CD14-positive monocyte (primary cell): ENCODE measurements around the gene PHYKPL. TPM values are rescaled to one million over a fixed set of nuclear protein-coding genes. Genes with fewer than 3 reads are reported as not detected.

Experiments
- DNase-seq, 3 donors: peaks; one replicate each; pipeline ENCODE4 v3.0.0-alpha.2; 2011 to 2022
- H2AFZ ChIP-seq: 2 replicates; pipeline ENCODE4 v1.6.0; 2012; ENCODE audit warnings: mild to moderate bottlenecking, low read depth, low read length, inconsistent platforms; ENCODE audit not compliant: insufficient read depth, poor library complexity, severe bottlenecking
- H3K27ac ChIP-seq, 2 donors: 1 replicate in 1 of 2; 2 replicates in 1 of 2; pipeline ENCODE4 v1.5.1; 2012 to 2013; ENCODE audit warnings: low read length in 2 of 2, control low read depth in 1 of 2, inconsistent platforms in 1 of 2, low read depth in 1 of 2, mild to moderate bottlenecking in 1 of 2
- H3K27me3 ChIP-seq, 2 donors: one replicate each; pipeline versions ENCODE4 v1.6.0 to v1.6.1; 2011 to 2013; ENCODE audit warnings: low read length in 2 of 2; ENCODE audit not compliant: control insufficient read depth in 2 of 2, insufficient read depth in 2 of 2
- H3K36me3 ChIP-seq, 2 donors: replicated peaks in 1 of 2; 1 replicate in 1 of 2; 2 replicates in 1 of 2; pipeline versions ENCODE4 v1.5.1 to v1.6.1; 2012 to 2013; ENCODE audit warnings: low read length in 2 of 2, control low read depth in 1 of 2, inconsistent platforms in 1 of 2, mild to moderate bottlenecking in 1 of 2; ENCODE audit not compliant: insufficient read depth in 2 of 2, control insufficient read depth in 1 of 2
- H3K4me1 ChIP-seq, 2 donors: 1 replicate in 1 of 2; 2 replicates in 1 of 2; pipeline versions ENCODE4 v1.5.1 to v1.6.1; 2012 to 2013; ENCODE audit warnings: low read length in 2 of 2, control low read depth in 1 of 2, inconsistent platforms in 1 of 2, mild to moderate bottlenecking in 1 of 2, moderate library complexity in 1 of 2; ENCODE audit not compliant: insufficient read depth in 2 of 2, control insufficient read depth in 1 of 2
- H3K4me2 ChIP-seq: replicated peaks from 2 replicates; pipeline ENCODE3; 2012; ENCODE audit warnings: low read length, moderate library complexity, mild to moderate bottlenecking; ENCODE audit not compliant: poor library complexity, severe bottlenecking; ENCODE audit errors: extremely low read depth
- H3K4me3 ChIP-seq, 3 experiments: fragments of 200-600 bp in 1 of 3; sonication (generic) in 1 of 3; replicated peaks in 1 of 3; 1 replicate in 2 of 3; 2 replicates in 1 of 3; pipeline ENCODE4 v1.5.1; 2011 to 2013; ENCODE audit warnings: low read length in 3 of 3, mild to moderate bottlenecking in 3 of 3, control low read depth in 2 of 3, low read depth in 2 of 3, inconsistent platforms in 1 of 3, moderate library complexity in 1 of 3
- H3K79me2 ChIP-seq: 2 replicates; pipeline ENCODE4 v1.6.0; 2012; ENCODE audit warnings: mild to moderate bottlenecking, control low read depth, inconsistent platforms, low read length, moderate library complexity; ENCODE audit not compliant: insufficient read depth
- H3K9ac ChIP-seq: 2 replicates; pipeline ENCODE4 v1.6.0; 2017; ENCODE audit warnings: low read length, mild to moderate bottlenecking; ENCODE audit not compliant: insufficient read depth, poor library complexity, severe bottlenecking
- H3K9me3 ChIP-seq, 2 donors: replicated peaks in 1 of 2; 1 replicate in 1 of 2; 2 replicates in 1 of 2; pipeline versions ENCODE4 v1.5.1 to v1.6.1; 2012 to 2013; ENCODE audit warnings: low read length in 2 of 2, control low read depth in 1 of 2; ENCODE audit not compliant: control insufficient read depth in 1 of 2, insufficient read depth in 1 of 2
- H4K20me1 ChIP-seq: 2 replicates; pipeline ENCODE4 v1.6.0; 2012; ENCODE audit warnings: mild to moderate bottlenecking, low read length, control low read depth, moderate library complexity; ENCODE audit not compliant: insufficient read depth
- H3K27ac Mint-ChIP-seq, 7 donors: one replicate each; pipeline ENCODE4 v1.8.0; 2020; ENCODE audit warnings: mild to moderate bottlenecking in 7 of 7, mixed read lengths in 7 of 7, moderate library complexity in 6 of 7, inconsistent platforms in 2 of 7
- H3K27me3 Mint-ChIP-seq, 3 donors: one replicate each; pipeline ENCODE4 v1.8.0; 2021 to 2022; ENCODE audit warnings: low read depth in 3 of 3, mild to moderate bottlenecking in 3 of 3, mixed read lengths in 3 of 3, moderate library complexity in 3 of 3, inconsistent platforms in 1 of 3
- H3K36me3 Mint-ChIP-seq, 2 donors: one replicate each; pipeline ENCODE4 v1.8.0; 2020; ENCODE audit warnings: mixed read lengths in 2 of 2, inconsistent platforms in 1 of 2, mild to moderate bottlenecking in 1 of 2
- H3K4me1 Mint-ChIP-seq: one replicate; pipeline ENCODE4 v1.8.0; 2020; ENCODE audit warnings: mild to moderate bottlenecking, mixed read lengths
- H3K4me3 Mint-ChIP-seq, 2 donors: one replicate each; pipeline ENCODE4 v1.8.0; 2020; ENCODE audit warnings: mild to moderate bottlenecking in 2 of 2, mixed read lengths in 2 of 2, moderate library complexity in 1 of 2
- H3K9me3 Mint-ChIP-seq, 7 donors: one replicate each; pipeline ENCODE4 v1.8.0; 2020 to 2022; ENCODE audit warnings: mixed read lengths in 7 of 7, mild to moderate bottlenecking in 6 of 7, moderate library complexity in 6 of 7, inconsistent platforms in 2 of 7
- WGBS: methylation state at CpG from one replicate; pipeline ENCODE4 v1.1.5; 2013; ENCODE audit warnings: missing lambda C conversion rate; ENCODE audit not compliant: insufficient coverage; 5-methylcytosine and 5-hydroxymethylcytosine counted together
- intact Hi-C, 2 donors: fragments of 100-400 bp; cut with micrococcal nuclease; formaldehyde crosslinking; loops; one replicate each; pipeline versions ENCODE4 v1.15.0 to v1.15.1; 2023
- polyA plus RNA-seq, 3 donors: library from polyadenylated mRNA; depleted of rRNA in 1 of 3; unstranded in 2 of 3; stranded (reverse) in 1 of 3; fragments of 300-500 nt in 2 of 3; fragments of >200 nt in 1 of 3; fragmentation: Illumina TruSeq in 2 of 3; gene quantifications; 1 replicate in 2 of 3; 2 replicates in 1 of 3; pipeline ENCODE4 v1.2.3, GENCODE V29; 2012 to 2021
- TF ChIP-seq, protein P1 (sequence below): fragments of 200-600 bp; IDR thresholded peaks from one replicate; pipeline ENCODE4 v1.8.0; 2022; ENCODE audit warnings: antibody characterized with exemption, mild to moderate bottlenecking

Gene PHYKPL
- polyA plus RNA-seq, 3 donors = 39.2 to 199 (median 43.0) TPM

DNA sequence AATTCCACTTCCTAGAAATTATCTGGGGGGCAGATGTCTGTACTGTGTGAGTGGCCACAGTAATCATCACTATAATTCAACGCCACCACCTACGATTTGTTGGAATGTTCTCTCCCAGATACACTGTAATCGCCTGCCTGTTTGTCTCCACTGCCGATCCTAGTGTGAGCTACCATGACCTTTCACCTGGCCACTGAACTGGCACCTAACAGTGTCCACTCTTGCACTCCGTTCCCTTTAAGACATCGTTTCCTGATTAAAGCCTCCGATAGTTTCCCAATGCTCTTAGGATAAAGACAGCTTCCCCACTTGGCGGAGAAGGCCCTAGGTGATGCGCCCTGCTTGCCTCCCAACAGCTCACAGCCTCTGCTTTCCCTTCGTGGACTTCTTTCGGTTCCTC, 4.0 kb downstream of the PHYKPL start:
- WGBS = 97% methylated on average over 11 of the region's 11 CpGs
- H3K79me2 ChIP-seq = peaks cover 46% of the 10 kb centered on the region
- TF ChIP-seq, protein P1, sequence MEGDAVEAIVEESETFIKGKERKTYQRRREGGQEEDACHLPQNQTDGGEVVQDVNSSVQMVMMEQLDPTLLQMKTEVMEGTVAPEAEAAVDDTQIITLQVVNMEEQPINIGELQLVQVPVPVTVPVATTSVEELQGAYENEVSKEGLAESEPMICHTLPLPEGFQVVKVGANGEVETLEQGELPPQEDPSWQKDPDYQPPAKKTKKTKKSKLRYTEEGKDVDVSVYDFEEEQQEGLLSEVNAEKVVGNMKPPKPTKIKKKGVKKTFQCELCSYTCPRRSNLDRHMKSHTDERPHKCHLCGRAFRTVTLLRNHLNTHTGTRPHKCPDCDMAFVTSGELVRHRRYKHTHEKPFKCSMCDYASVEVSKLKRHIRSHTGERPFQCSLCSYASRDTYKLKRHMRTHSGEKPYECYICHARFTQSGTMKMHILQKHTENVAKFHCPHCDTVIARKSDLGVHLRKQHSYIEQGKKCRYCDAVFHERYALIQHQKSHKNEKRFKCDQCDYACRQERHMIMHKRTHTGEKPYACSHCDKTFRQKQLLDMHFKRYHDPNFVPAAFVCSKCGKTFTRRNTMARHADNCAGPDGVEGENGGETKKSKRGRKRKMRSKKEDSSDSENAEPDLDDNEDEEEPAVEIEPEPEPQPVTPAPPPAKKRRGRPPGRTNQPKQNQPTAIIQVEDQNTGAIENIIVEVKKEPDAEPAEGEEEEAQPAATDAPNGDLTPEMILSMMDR = no peak
- H3K4me1 Mint-ChIP-seq = peaks cover 32% of the 10 kb centered on the region
- intact Hi-C loops = no loop called here
- H4K20me1 ChIP-seq = peaks cover 83% of the 10 kb centered on the region
- no peak overlapping the region for H2AFZ ChIP-seq
- H3K4me3 ChIP-seq = no peak overlapping the region
- H3K4me2 ChIP-seq = no peak overlapping the region
- no peaks in the 10 kb centered on the region for H3K9me3 ChIP-seq
- H3K27ac ChIP-seq = peak overlapping the region in 1 of 2 donors; percentile 9
- no peak overlapping the region for H3K4me3 Mint-ChIP-seq
- peaks cover 65 to 78% of the 10 kb centered on the region in 2 donors for H3K36me3 Mint-ChIP-seq
- no peak for DNase-seq
- H3K9me3 Mint-ChIP-seq = peaks cover 0 to 2% (median 0%) of the 10 kb centered on the region in 7 donors
- H3K27ac Mint-ChIP-seq = peak overlapping the region in 1 of 7 donors; percentile 49
- H3K4me1 ChIP-seq = peaks cover 20 to 33% of the 10 kb centered on the region in 2 donors
- peaks cover 0 to 2% (median 0%) of the 10 kb centered on the region in 3 donors for H3K27me3 Mint-ChIP-seq
- peaks cover 59 to 77% of the 10 kb centered on the region in 2 donors for H3K36me3 ChIP-seq
- no peaks in the 10 kb centered on the region for H3K27me3 ChIP-seq
- H3K9ac ChIP-seq = no peak overlapping the region

DNA sequence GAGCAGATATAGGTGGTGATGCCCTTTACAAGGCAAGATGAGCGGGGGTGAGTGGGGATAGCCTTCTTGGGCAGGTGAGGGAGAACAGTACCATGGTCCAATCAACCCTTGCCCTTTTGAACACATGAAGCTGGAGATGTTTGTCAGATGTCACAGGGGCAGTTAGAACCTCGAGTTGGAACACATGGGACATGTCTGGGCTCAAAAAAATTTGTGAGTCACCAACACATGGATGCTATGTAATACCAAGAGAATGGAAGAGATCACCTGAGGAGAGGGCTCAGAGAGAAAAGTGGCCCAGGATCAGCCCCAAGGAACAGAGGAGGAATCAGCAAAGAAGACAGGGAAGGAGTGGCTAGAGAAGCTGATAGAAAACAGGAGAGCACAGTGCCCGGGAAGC, 4.7 kb downstream of the PHYKPL start:
- Mint-ChIP-seq H3K9me3 (peaks cover 0 to 3% (median 0%) of the 10 kb centered on the region in 7 donors), H3K4me3 (no peak overlapping the region), H3K4me1 (peaks cover 33% of the 10 kb centered on the region), H3K36me3 (peaks cover 71 to 84% of the 10 kb centered on the region in 2 donors), H3K27me3 (peaks cover 0 to 2% (median 0%) of the 10 kb centered on the region in 3 donors), H3K27ac (peak overlapping the region in 4 of 7 donors; percentile 11 to 46 (median 27))
- peaks cover 65 to 84% of the 10 kb centered on the region in 2 donors for H3K36me3 ChIP-seq
- no peak overlapping the region for H3K27ac ChIP-seq
- no peak overlapping the region for H3K9ac ChIP-seq
- H3K4me1 ChIP-seq = peaks cover 16 to 27% of the 10 kb centered on the region in 2 donors
- intact Hi-C loops = no loop called here
- H3K4me2 ChIP-seq = no peak overlapping the region
- DNase-seq = no peak
- 78% methylated on average over 2 of the region's 3 CpGs for WGBS
- H2AFZ ChIP-seq = no peak overlapping the region
- no peaks in the 10 kb centered on the region for H3K27me3 ChIP-seq
- TF ChIP-seq, protein P1 = no peak
- no peak overlapping the region for H3K4me3 ChIP-seq
- H3K79me2 ChIP-seq = peaks cover 46% of the 10 kb centered on the region
- peaks cover 90% of the 10 kb centered on the region for H4K20me1 ChIP-seq
- no peaks in the 10 kb centered on the region for H3K9me3 ChIP-seq
